Gastrocnemius medialis (tissue), 4 donors: ENCODE measurements around the gene MC1R.

Experiments used
- CTCF ChIP-seq, 5 experiments: fragments of 450-650 bp in 3 of 5; fragments of 200-600 bp in 2 of 5; sonication (generic) in 2 of 5; IDR thresholded peaks in 4 of 5; conservative IDR thresholded peaks in 1 of 5; 1 replicate in 4 of 5; 2 replicates in 1 of 5; pipeline ENCODE4 v1.5.1; 2016 to 2019; ENCODE audit warnings: antibody characterized with exemption in 5 of 5, mild to moderate bottlenecking in 3 of 5, moderate library complexity in 3 of 5
- POLR2A ChIP-seq, 2 donors: fragments of 450-650 bp; IDR thresholded peaks; one replicate each; pipeline ENCODE4 v1.6.1; 2017; ENCODE audit warnings: antibody characterized with exemption in 2 of 2, mild to moderate bottlenecking in 2 of 2, moderate library complexity in 2 of 2

- TF ChIP-seq CTCF (IDR thresholded peaks at IDR 0.05 in 4 of 5, conservative IDR thresholded peaks at IDR 0.05 in 1 of 5), result no peak
- TF ChIP-seq POLR2A (IDR thresholded peaks at IDR 0.05), result no peak
Observed at GRCh38 chr16:89923640-89924296, 5.1 kb downstream of the MC1R start.
